Neural progenitor cell (in vitro differentiated cells): ENCODE results near the gene TSHZ2.

ENCODE experiments used
- EZH2 ChIP-seq: fragments of 200-600 bp; sonication (generic); IDR thresholded peaks from 2 replicates; pipeline ENCODE4 v1.6.1; 2017; ENCODE audit warnings: antibody characterized with exemption, mild to moderate bottlenecking, moderate library complexity
- TF ChIP-seq, protein P1 (sequence below): fragments of 200-600 bp; sonication (generic); IDR thresholded peaks from 2 replicates; pipeline ENCODE4 v1.5.1; 2017; ENCODE audit warnings: antibody characterized with exemption, mild to moderate bottlenecking

DNA sequence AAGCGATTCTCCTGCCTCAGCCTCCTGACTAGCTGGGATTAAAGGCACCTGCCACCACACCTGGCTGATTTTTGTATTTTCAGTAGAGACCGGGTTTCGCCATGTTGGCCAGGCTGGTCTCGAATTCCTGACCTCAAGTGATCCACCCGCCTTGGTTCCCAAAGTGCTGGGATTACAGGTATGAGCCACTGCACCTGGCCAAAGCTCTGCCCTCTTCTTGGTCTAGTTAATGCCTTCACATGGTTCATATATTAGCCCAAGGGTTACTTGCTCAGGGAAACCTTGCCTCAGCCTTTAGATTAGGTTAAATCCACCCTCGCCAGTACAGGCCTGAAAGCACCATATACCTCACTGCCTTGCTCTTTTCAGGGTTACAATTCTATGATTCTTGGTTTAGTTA, 26.1 kb downstream of the TSHZ2 start:
- TF ChIP-seq, protein P1, sequence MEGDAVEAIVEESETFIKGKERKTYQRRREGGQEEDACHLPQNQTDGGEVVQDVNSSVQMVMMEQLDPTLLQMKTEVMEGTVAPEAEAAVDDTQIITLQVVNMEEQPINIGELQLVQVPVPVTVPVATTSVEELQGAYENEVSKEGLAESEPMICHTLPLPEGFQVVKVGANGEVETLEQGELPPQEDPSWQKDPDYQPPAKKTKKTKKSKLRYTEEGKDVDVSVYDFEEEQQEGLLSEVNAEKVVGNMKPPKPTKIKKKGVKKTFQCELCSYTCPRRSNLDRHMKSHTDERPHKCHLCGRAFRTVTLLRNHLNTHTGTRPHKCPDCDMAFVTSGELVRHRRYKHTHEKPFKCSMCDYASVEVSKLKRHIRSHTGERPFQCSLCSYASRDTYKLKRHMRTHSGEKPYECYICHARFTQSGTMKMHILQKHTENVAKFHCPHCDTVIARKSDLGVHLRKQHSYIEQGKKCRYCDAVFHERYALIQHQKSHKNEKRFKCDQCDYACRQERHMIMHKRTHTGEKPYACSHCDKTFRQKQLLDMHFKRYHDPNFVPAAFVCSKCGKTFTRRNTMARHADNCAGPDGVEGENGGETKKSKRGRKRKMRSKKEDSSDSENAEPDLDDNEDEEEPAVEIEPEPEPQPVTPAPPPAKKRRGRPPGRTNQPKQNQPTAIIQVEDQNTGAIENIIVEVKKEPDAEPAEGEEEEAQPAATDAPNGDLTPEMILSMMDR: no peak
- no peak for TF ChIP-seq EZH2
